WERI-Rb-1 (cell line): ENCODE data around the gene EDEM1.

Experiments
- DNase-seq: peaks from one replicate; pipeline ENCODE4 v3.0.0-alpha.2; 2020
- H3K27ac ChIP-seq: fragments of 250-450 bp; sonication (Bioruptor Pico); 2 replicates; pipeline ENCODE4 v1.5.1; 2020; ENCODE audit warnings: mild to moderate bottlenecking, moderate library complexity
- H3K27me3 ChIP-seq: fragments of 250-450 bp; sonication (Bioruptor Pico); 2 replicates; pipeline ENCODE4 v1.5.1; 2021; ENCODE audit warnings: mild to moderate bottlenecking, low read depth, moderate library complexity; ENCODE audit not compliant: insufficient read depth, severe bottlenecking
- H3K36me3 ChIP-seq: fragments of 250-450 bp; sonication (Bioruptor Pico); 2 replicates; pipeline ENCODE4 v1.5.1; 2020; ENCODE audit warnings: mild to moderate bottlenecking, moderate library complexity
- H3K4me3 ChIP-seq: 2 replicates; pipeline ENCODE4 v1.5.1; 2011; ENCODE audit warnings: low read depth, mild to moderate bottlenecking, control low read depth, low read length
- H3K9me3 ChIP-seq: fragments of 250-450 bp; sonication (Bioruptor Pico); 2 replicates; pipeline ENCODE4 v1.5.1; 2021; ENCODE audit warnings: mild to moderate bottlenecking, moderate library complexity; ENCODE audit not compliant: severe bottlenecking
- CTCF ChIP-seq: IDR thresholded peaks from 2 replicates; pipeline ENCODE4 v1.5.1; 2011; ENCODE audit warnings: low read depth, mild to moderate bottlenecking, control low read depth, inconsistent platforms, low read length

The EDEM1 gene

GRCh38 chr3:5197022-5197421 lies 9.5 kb downstream of the EDEM1 start:
- TF ChIP-seq CTCF: no peak
- no peaks in the 10 kb centered on the region for H3K27me3 ChIP-seq
- no peak overlapping the region for H3K27ac ChIP-seq
- H3K36me3 ChIP-seq: peaks cover 22% of the 10 kb centered on the region; the same call in 1 of the 2 replicates
- no peak overlapping the region for H3K4me3 ChIP-seq
- H3K9me3 ChIP-seq: no peaks in the 10 kb centered on the region
- no peak for DNase-seq

- TF ChIP-seq CTCF: no peak
- Histone ChIP-seq H3K27me3 (no peaks in the 10 kb centered on the region), H3K9me3 (no peaks in the 10 kb centered on the region), H3K36me3 (peaks cover 27% of the 10 kb centered on the region), H3K4me3 (no peak overlapping the region), H3K27ac (no peak overlapping the region)
- DNase-seq: no peak
Measured at GRCh38 chr3:5197470-5198312, 10.2 kb downstream of the EDEM1 start.

GRCh38 chr3:5198313-5198677 lies 10.8 kb downstream of the EDEM1 start:
- TF ChIP-seq CTCF: no peak

GRCh38 chr3:5198986-5199731 lies 11.7 kb downstream of the EDEM1 start:
- H3K4me3 ChIP-seq: no peak overlapping the region
- H3K27ac ChIP-seq: no peak overlapping the region
- DNase-seq: no peak
- no peaks in the 10 kb centered on the region for H3K27me3 ChIP-seq
- H3K9me3 ChIP-seq: no peaks in the 10 kb centered on the region
- no peak for TF ChIP-seq CTCF
- peaks cover 38% of the 10 kb centered on the region for H3K36me3 ChIP-seq

More at GRCh38 chr3:5198313-5198677, 10.8 kb downstream of the EDEM1 start:
- Histone ChIP-seq H3K27me3 (no peaks in the 10 kb centered on the region), H3K27ac (no peak overlapping the region), H3K9me3 (no peaks in the 10 kb centered on the region), H3K4me3 (no peak overlapping the region), H3K36me3 (peaks cover 33% of the 10 kb centered on the region)
- no peak for DNase-seq

- Histone ChIP-seq H3K27ac (no peak overlapping the region), H3K4me3 (no peak overlapping the region), H3K27me3 (no peaks in the 10 kb centered on the region), H3K36me3 (peaks cover 55% of the 10 kb centered on the region), H3K9me3 (no peaks in the 10 kb centered on the region)
- TF ChIP-seq CTCF: no peak
- DNase-seq: no peak
Measured at GRCh38 chr3:5201536-5201935, 14.0 kb downstream of the EDEM1 start.
